Peyer's patch (tissue), 4 donors: ENCODE data around the gene SLC9A5.

Source experiments
- CTCF ChIP-seq, 6 experiments: fragments of 450-650 bp in 4 of 6; fragments of 200-600 bp in 2 of 6; sonication (generic) in 1 of 6; IDR thresholded peaks; one replicate each; pipeline ENCODE4 v1.5.1; 2017 to 2019; ENCODE audit warnings: antibody characterized with exemption in 6 of 6, mild to moderate bottlenecking in 3 of 6, moderate library complexity in 1 of 6
- POLR2A ChIP-seq, 2 donors: fragments of 450-650 bp; IDR thresholded peaks; one replicate each; pipeline ENCODE4 v1.5.1; 2017; ENCODE audit warnings: antibody characterized with exemption in 2 of 2, mild to moderate bottlenecking in 2 of 2, moderate library complexity in 2 of 2

DNA sequence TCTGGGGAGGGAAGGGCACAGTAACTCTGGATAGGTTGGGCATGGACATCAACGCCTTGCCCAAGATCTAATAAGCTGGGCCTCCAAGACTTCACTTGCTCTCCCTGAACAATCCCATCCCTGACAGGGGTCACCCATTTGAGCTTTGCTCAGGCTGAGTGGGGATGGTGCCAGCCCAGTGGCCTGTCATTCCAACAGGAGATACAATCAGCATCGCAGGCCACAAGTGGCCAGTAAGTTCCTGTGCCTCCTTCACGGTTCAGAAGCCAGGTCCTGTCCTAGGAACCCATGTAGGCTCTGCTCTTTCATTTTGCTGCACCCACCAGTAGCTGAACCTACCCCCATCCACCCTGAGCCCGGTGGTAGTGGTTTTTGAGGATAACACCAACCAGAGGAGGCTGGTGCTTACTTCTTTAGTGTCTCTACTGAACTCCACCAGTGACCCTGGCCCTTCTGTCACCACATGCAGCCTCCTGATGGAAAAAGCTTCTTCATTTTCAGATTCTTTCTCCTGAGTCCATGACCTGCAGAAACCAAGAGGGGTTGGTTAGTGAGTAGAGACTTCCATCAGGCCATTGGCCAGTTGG lies 45.5 kb downstream of the SLC9A5 start:
- no peak for TF ChIP-seq CTCF (IDR thresholded peaks at IDR 0.05)
- TF ChIP-seq POLR2A (IDR thresholded peaks at IDR 0.05), result no peak
